Dermis microvascular lymphatic vessel endothelial cell (primary cell): ENCODE measurements around the gene ZSCAN16. TPM values are rescaled to one million over a fixed set of nuclear protein-coding genes. Genes with fewer than 3 reads are reported as not detected.

Experiments
- DNase-seq, 2 donors: peaks; one replicate each; pipeline versions ENCODE4 v3.0.0 to v3.0.0-alpha.2; 2010; ENCODE audit warnings: low read depth in 2 of 2
- total RNA-seq: library from RNA; depleted of rRNA; stranded (reverse); fragments of >200 nt; gene quantifications from 2 replicates; pipeline ENCODE4 v1.2.1, GENCODE V29; 2014

ZSCAN16 gene
- total RNA-seq, 1 donor from 2014 or later = 10.5 TPM

- no peak for DNase-seq
Measured at GRCh38 chr6:28167926-28168325, 43.5 kb downstream of the ZSCAN16 start.

GRCh38 chr6:28171271-28171670, 46.9 kb downstream of the ZSCAN16 start:
- DNase-seq = no peak

- no peak for DNase-seq
Measured at GRCh38 chr6:28172006-28172405, 47.6 kb downstream of the ZSCAN16 start.

GRCh38 chr6:28176373-28176772, 52.0 kb downstream of the ZSCAN16 start:
- DNase-seq = no peak

Other genes with a start within 250 kb of the ZSCAN16 start
- not detected in 2 replicates for gene OR2B2, start 212.2 kb upstream of the ZSCAN16 start, total RNA-seq
- not detected in 2 replicates for gene OR2B6, start 167.4 kb upstream of the ZSCAN16 start, total RNA-seq
- 0.25 and 0.39 TPM in 2 replicates for gene ZNF165, start 44.0 kb upstream of the ZSCAN16 start, total RNA-seq
- 9.6 and 15.2 TPM in 2 replicates for gene ZKSCAN8, start 17.3 kb downstream of the ZSCAN16 start, total RNA-seq
- 6.5 and 8.6 TPM in 2 replicates for gene ZSCAN9, start 100.7 kb downstream of the ZSCAN16 start, total RNA-seq
- 3.0 and 4.3 TPM in 2 replicates for gene ZKSCAN4, start 127.7 kb downstream of the ZSCAN16 start, total RNA-seq
- under 0.01 and 0.38 TPM in 2 replicates for gene NKAPL, start 134.7 kb downstream of the ZSCAN16 start, total RNA-seq
- gene ZSCAN26, start 142.5 kb downstream of the ZSCAN16 start, total RNA-seq = 6.4 and 9.0 TPM in 2 replicates
- gene PGBD1, start 157.0 kb downstream of the ZSCAN16 start, total RNA-seq = 4.6 and 5.2 TPM in 2 replicates
- gene ZSCAN31, start 211.5 kb downstream of the ZSCAN16 start, total RNA-seq = 6.6 and 12.1 TPM in 2 replicates
- 4.2 and 4.6 TPM in 2 replicates for gene ZKSCAN3, start 225.3 kb downstream of the ZSCAN16 start, total RNA-seq